Activated CD8-positive, alpha-beta memory T cell treated with anti-CD3 and anti-CD28 coated beads, Interleukin-2, amount 50 U/mL, for 1 hour (primary cell): Measurements from ENCODE around the gene SPDYE3.
"Not testable (repeated sequence)": the region's sequence is repeated elsewhere in the genome, so short reads cannot be mapped to it uniquely, and the experiment has no call there.

ENCODE experiments used
- DNase-seq: peaks from one replicate; pipeline ENCODE4 v3.0.0-alpha.2; 2020; ENCODE audit errors: extremely low read depth

Gene SPDYE3

DNA sequence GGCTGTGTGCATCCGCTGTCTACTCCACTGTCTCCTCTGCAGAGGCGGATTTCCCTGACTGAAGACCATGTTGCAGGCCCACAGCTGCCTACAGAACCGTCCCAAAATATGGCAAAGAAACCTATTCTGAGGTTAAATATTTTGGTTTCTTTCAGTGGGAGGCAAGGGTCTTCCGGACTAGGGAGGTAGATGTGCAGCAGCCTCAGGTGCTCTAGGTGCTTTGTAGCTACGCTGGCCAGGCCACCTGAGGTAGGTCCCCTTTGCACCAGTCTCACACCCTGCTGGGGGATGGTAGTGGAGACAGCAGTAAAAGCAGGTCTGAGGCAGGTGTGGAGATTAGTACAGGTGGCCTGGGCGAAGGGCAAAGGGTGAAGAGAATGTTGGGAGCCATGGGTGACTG is 42.3 kb downstream of the SPDYE3 start:
- no peak for DNase-seq

DNA sequence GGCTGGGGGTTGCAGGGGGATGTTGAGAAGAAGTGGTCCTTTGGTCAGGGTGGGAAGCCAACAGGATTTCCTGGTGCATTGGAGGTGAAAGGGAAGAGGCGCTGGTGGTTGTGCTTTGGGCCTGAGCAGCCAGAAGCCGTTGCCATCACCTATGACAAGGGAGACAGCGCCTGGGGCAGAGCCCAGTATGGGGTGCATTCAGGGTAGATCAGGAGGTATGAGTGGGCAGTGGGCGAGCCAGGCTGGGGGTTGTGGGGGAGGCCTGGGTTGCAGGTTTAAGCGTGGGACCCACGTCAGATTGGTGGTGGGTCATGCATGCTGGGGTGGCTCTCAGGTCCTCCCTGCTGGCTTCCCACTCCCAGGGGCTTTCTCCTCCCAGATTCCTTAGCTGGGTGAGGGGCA is 44.2 kb downstream of the SPDYE3 start:
- DNase-seq: no peak

DNA sequence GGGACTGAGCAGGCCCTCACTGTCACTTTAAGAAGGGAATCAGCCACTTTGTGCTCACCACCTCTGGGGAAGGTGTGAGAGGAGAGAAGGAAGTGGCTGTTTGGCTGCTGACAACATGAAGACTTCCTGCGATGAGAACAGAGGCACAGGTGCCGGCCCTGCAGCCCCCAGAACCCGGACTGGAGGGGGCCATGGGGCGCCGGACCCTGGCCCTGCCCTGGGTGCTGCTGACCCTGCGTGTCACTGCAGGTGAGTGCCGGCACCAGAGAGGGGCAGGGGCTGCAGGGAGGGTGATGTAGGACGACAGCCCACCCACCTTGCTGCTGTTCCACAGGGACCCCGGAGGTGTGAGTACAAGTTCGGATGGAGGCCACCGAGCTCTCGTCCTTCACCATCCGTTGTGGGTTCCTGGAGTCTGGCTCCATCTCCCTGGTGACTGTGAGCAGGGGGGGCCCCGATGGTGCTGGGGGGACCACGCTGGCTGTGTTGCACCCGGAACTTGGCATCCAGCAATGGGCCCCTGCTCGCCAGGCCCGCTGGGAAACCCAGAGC is 44.8 kb downstream of the SPDYE3 start:
- DNase-seq: not testable (repeated sequence)

DNA sequence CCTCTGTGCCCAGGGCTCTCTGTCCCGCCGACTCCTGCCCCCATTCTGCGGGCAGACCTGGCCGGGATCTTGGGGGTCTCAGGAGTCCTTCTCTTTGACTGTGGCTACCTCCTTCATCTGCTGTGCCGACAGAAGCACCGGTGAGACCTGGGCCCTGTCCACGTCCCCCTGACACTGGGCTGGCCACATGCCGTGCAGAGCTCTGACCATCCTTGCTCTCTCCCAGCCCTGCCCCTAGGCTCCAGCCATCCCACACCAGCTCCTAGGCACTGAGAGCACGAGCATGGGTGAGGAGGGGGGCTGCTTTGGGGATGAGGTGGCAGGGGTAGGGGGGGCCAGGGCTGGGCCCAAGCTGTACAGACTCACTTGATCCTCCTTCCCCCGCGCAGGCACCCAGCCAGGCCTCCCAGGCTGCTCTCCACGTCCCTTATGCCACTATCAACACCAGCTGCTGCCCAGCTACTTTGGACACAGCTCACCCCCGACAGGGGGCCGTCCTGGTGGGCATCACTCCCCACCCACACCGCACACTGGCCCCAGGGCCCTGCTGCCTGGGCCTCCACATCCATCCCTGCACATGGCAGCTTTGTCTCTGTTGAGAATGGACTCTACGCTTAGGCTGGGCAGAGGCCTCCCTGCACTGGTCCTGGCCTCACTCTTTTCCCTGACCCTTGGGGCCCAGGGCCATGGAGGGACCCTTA is 45.6 kb downstream of the SPDYE3 start:
- DNase-seq: no peak

DNA sequence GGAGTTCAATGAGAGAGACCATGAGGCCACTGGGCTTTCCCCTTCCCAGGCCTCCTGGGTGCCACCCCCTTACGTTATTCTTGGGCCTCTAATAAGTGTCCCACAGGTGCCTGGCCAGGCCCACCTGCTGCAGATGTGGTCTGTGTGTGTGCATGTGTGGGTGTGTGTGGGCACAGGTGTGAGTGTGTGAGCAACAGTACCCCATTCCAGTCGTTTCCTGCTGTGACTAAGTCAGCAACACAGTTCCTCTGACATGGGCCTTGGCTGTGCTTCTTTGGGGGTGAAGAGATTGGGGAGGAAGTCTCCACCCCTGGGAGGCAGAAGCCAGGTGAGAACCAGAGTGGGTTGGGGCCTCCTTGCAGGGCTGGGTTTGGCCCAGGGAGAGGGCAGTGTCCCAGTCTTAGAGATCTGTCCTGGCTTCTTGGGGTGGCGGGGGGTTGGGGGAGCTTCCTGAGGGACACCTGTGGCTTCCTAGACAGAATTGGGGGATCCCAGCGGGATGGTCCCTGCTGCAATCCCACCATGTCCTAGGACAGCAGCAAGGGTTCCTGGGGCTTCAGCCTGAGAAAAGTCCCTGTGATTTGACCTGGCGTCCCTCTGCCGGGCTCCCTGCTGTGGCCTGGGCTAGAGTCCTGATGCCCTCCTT is 46.3 kb downstream of the SPDYE3 start:
- DNase-seq: no peak

DNA sequence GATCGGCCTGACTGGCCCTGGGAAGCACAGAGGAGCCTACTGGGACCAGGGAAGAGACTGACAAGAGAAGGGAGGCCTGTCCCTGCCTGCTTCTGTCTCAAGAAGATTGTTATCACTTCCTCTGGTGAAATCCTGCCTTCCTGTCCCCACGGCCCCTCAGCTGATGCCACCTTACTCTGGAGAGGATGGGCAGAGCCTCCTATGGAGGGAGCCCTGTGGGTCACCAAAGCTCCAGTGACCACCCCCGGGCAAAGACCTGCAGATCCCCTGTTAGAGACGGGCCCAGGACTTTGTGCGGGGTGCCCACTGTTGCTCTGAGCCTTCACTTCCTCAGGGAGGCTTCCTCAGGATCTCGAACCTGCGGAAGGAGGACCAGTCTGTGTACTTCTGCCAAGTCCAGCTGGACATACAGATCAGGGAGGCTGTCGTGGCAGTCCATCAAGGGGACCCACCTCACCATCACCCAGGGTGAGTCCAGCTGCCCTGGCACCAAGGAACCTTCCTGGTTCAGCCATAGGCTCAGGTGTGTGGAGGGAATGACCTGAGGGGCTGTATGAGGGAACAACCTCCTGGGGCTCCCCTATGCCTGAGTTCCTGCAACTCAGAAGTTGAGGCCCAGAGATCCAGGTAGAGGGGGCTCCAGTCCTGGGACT is 49.0 kb downstream of the SPDYE3 start:
- DNase-seq: no peak

DNA sequence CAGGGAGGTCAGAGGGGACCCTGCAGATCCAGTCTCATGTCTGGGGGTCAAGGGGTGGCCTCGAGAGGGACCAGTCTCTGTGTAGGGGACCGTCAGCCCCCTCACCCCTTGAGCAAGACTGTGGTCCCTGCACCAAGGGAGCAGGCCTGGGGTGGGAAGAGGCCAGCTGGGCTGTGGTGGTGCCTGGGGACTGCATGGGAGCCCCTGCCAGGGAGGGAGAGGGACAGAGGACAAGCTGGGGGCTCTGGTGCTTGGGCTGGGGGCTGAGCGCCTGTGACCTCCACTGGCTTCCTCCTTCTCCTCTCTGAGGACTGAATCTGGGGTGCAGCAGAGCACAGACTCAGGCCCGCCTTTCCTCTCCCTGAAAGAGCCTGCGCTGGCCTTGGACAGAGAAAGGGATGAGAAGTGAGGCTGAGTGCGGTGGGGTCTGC is 49.6 kb downstream of the SPDYE3 start:
- DNase-seq: no peak

DNA sequence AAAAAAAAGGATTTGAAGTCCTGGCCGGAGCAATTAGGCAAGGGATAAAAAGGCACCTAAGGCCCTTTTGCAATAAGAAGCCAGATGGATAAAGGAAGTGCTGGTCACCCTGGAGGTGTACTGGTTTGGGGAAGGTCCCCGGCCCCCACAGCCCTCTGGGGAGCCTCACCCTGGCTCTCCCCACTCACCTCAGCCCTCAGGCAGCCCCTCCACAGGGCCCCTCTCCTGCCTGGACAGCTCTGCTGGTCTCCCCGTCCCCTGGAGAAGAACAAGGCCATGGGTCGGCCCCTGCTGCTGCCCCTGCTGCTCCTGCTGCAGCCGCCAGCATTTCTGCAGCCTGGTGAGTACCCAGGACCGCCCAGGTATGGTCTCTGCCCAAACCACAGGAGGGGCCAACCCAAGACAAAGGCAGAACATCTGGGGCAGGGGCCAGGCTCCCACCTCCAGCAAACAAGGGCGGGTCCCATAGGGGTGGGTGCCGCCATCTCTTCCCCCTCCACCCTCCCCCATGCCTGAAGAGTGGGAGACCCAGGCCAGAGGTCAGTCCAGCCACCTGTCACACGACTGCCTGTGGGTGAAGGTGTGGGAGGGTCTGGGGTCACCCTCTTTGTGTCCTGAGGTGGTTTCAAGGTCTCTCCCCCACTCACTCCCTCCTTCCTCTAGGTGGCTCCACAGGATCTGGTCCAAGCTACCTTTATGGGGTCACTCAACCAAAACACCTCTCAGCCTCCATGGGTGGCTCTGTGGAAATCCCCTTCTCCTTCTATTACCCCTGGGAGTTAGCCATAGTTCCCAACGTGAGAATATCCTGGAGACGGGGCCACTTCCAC is 50.7 kb downstream of the SPDYE3 start, which contains the start of gene PILRB:
TSS of gene PILRB (plus strand) at position 91 of the 830 bp plus-strand sequence. CDS start at position 277, 186 bp downstream.
- no peak for DNase-seq

DNA sequence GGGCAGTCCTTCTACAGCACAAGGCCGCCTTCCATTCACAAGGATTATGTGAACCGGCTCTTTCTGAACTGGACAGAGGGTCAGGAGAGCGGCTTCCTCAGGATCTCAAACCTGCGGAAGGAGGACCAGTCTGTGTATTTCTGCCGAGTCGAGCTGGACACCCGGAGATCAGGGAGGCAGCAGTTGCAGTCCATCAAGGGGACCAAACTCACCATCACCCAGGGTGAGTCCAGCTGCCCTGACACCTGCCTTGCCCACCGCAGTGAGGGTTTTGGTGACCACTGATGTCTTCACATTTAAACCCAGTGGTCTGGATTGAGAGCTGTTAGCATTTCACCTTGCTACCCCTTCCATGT is 51.3 kb downstream of the SPDYE3 start:
- no peak for DNase-seq

DNA sequence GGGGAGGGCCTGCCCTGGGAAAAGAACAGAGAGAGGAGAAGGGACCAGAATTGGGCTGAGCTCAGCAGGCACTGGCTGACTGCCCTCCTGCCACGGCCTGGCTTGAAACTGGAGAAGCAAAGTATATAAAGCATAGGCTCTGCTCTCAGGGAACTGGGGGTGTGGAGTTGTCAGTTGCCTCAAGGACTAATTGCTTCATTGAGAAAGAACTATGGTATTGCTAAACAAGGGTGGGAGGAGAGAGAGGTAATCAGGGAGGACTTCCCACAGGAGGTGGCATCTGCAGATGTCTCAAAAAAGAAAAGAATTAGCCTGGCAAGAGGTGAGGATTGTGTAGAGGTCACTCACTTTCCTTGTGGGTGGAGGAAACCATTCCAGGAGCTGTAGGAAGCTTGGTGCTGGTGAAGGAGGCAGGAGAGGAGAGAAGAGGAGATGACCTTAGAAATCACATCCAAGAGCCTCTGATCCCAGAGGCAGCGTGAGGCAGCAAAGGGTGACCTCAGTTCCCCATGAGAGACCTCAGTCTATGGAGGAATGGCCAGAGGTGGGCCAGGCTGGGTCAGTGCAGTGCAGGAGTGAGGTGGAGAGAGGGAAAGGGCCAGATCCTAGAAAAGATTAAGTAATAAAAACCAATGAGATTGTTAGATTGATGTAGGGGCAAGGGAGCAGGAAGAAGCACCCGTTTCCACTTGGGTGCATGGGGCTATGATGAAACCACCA is 52.8 kb downstream of the SPDYE3 start:
- no peak for DNase-seq

DNA sequence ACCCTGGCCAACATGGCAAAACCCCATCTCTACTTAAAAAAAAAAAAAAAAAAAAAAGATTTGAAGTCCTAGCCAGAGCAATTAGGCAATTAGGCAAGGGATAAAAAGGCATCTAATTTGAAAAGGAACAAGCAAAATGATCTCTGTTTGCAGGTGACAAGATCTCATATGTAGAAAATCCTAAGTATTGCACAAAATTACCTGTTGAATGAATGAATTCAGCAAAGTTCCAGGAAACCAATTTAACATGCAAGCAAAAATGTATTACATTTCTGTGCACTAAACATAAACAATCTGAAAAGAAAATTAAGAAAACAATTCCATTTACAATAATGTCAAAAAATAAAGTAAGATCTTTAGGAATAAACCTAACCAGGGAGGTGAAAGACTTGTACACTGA is 55.6 kb downstream of the SPDYE3 start:
- DNase-seq: no peak

DNA sequence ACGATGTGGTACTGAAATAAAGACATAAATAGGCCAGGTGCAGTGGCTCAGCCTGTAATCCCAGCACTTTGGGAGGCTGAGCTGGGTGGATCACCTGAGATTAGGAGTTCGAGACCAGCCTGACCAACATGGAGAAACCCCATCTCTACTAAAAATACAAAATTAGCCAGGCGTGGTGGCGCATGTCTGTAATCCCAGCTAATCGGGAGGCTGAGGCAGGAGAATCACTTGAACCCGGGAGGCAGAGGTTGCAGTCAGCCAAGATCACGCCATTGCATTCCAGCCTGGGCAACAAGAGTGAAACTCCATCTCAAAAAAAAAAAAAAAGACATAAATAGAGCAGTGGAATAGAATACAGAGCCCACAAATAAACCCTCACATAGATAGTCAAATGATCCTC is 56.3 kb downstream of the SPDYE3 start:
- DNase-seq: not testable (repeated sequence)

DNA sequence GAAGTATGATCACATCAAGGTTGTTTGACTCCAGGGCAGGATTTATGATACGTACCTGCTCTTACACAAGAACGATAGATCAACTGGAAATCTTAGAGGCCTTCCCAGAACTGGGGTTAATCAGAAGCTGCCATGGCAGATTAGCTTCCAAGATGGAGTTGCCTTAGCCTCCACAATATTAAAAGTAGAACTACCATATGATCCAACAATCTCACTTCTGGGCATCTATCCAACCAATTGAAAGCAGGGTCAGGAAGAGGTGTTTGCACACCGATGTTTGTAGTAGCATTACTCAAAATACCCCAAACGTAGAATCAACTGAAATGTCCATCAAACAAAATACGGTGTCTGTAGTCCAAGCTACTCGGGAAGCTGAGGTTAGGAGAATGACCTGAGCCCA is 57.0 kb downstream of the SPDYE3 start:
- DNase-seq: no peak

DNA sequence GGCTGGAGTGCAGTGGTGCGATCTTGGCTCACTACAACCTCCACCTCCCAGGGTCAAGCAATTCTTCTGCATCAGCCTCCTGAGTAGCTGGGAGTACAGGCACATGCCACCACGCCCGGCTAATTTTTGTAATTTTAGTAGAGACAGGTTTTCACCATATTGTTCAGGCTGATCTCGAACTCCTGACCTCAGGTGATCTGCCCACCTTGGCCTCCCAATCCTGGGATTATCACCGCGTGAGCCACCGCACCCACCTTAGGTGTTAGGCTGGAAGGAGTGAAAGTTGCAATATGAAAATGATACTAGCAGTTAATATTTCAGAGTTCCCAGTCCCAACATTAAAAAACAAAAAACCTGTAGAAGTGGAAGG is 58.5 kb downstream of the SPDYE3 start:
- not testable (repeated sequence) for DNase-seq

DNA sequence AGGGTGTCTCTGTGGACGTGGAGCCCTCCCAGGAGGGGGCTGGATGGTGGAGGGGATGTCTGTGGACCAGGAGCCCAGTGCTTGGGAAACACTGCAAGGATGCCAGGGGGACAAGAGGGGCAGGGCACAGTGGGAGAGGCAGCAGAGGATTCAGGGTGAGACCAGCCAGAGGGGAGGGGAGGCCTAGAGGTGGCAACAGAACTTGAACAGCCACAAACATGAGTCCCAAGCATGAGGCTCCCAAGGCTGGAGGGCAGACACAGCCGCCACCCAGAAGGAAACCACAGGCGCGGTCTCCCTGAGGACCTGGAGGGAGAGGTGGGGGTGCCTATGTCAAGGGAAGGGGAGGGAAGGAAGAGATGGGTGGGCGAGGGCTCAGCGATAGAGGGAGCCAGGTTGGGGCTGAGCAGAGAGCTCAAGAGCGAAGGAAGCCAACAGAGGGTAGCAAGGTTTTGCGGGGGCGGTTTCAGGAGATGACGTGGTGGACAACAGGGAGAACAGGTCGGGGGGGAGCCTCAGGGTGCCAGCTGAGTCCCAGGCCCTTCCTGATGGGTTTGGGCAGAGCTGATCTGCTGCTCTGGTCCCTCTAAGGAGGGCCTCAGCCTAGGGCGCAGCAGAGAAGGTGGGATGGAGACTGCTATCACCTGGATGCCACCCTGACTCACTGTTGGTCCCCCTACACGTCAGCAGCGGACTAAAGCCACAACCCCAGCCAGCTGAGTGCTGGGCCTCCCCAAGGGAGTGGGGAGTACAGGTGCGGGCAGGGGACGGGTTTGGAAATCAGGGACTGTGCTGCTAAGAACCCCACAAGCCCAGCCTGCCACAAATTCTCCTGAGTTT is 59.1 kb downstream of the SPDYE3 start:
- DNase-seq: no peak

DNA sequence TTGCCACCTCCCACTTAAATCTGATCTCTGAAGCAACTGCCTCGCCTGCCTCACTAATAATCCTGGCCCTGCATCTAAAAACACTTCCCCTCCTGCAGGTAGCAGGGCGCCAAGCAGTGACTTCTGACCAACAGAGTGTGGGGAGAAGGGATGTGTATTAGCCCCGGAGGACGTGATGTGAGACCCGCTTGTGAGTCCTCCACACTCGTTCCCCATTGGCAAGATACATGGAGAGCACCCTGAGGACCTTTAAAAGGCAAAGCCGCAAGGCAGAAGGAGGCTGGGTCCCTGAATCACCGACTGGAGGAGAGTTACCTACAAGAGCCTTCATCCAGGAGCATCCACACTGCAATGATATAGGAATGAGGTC is 59.7 kb downstream of the SPDYE3 start:
- no peak for DNase-seq

DNA sequence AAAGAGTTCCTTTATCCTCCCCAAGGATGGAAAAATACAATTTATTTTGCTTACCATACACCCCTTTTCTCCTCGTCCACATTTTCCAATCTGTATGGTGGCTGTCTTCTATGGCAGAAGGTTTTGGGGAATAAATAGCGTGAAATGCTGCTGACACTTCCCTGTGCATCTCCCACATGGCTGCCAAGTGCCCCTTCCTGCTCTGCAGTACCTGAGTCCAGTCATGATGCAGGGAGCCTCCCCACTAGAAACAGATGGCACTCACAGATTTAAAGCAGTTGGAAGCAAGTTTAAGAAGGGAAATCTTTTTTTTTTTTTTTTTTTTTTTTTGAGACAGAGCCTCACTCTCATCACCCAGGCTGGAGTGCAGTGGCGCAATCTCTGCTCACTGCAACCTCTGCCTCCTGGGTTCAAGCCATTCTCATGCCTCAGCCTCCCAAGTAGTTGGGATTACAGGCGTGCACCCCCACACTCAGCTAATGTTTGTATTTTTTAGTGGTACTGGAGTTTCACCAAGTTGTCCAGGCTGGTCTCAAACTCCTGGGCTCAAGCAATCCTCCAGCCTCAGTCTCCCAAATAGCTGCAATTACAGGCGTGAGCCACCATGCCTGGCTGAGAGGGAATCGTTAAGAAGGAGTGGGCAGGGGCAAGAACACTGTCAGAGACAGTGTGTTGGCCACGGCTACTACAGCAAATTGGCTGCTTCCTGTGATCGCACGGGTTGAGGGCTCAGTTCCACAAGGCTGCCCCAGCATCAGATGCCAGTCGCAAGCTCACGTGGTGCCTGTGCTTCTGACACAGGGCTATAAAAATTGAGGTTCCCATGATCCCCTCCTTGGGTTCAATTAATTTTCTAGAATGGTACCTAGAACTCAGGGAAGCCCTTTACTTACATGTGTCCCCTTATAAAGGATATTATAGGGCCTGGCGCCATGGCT is 60.4 kb downstream of the SPDYE3 start:
- DNase-seq: no peak

DNA sequence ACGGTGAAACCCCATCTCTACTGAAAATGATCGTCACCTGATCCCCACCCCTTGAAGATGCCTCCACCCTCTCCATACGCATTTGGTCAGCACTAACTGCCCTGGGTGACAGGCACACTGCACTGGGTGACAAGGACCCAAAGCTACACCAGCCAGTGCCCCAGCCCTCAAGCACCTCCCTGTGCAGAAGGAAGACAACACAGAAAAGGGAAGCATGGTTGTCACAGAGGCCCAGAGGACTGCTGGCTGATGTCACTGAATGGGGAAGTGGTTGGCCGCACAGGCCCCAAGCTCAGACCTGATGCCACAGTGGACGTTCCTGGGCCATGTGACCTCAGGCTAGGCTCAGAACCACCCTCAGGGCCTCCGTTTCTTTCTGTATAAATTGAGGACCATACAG is 61.6 kb downstream of the SPDYE3 start:
- no peak for DNase-seq

DNA sequence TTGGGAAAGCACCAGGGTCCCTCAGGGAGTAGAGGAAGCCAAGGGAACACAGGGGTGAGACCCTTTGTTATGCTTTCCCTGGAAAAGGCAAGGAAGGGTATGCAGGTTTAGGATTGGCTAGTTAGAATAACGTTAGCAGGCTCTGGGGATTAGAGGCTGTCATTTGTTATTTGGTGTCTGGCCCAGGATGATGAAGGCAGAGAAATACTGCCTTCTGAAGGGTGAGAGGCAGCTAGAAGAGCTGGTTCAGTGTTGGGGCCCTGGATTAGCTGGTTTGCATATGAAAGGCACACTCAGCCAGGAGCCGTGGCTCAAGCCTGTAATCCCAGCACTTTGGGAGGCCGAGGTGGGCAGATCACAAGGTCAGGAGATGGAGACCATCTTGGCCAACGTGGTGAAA is 62.8 kb downstream of the SPDYE3 start:
- no peak for DNase-seq
